GM19328 (cell line): ENCODE results near the gene NODAL.
"Not testable (repeated sequence)": the region's sequence is repeated elsewhere in the genome, so short reads cannot be mapped to it uniquely, and the experiment has no call there.

Source experiments
- ATAC-seq: cut with Tn5 transposase; IDR thresholded peaks from one replicate; pipeline ENCODE4 v1.9.1; 2021; ENCODE audit warnings: mild to moderate bottlenecking, moderate library complexity; ENCODE audit not compliant: unreplicated experiment

Gene NODAL

DNA sequence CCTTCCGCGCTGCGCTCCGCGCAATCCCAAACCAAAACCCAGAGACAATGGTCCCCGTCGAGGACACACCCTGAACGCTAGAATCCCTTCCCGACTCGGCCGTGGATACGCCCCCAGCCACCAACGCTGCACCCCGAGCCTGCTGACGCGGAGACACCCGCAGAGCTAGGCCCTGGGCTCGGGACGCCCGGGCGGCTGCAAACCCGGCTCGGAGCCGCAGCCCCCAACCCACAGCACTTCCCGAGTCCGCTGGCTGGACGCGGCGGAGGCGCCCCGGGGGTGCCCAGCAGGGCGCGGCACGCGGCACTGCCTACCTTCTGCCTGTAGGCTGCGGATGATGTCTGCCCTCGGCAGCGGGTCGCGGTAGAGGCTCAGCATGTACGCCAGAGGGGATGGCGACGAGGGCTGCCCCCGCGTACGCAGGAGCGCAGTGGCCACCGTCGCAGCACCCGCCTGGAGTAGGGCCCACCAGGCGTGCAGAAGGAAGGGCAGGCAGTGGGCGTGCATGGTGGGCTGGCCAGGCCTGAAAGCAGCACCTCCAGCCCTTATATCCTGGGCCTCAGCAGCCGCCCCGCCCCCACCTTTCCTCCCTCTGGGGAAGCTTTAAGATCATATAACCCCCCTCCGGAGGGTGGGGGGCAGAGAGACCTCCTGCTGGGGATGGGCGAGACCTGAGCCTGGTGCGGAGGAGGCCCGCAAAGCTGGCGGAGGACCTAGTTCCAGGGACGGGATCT is at the start of gene NODAL:
TSS of gene NODAL (minus strand) at position 521 of the 734 bp plus-strand sequence. CDS start at position 507, 14 bp downstream.
- ATAC-seq, result no peak

DNA sequence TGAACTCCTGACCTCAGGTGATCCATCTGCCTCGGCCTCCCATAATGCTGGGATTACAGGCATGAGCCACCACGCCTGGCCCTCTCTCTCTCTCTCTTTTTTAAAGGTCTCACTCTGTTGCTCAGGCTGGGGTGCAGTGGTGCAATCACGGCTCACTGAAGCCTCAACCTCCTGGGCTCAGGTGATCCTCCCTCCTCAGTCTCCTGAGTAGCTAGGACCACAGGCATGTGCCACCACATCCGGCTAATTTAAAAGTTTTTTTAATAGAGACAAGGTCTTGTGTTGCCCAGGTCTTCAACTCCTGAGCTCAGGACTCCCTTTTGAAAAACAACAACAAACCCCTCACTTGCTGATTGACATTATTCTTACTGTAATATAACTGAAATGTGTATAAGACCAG is 48.7 kb upstream of the NODAL start:
- no peak for ATAC-seq

DNA sequence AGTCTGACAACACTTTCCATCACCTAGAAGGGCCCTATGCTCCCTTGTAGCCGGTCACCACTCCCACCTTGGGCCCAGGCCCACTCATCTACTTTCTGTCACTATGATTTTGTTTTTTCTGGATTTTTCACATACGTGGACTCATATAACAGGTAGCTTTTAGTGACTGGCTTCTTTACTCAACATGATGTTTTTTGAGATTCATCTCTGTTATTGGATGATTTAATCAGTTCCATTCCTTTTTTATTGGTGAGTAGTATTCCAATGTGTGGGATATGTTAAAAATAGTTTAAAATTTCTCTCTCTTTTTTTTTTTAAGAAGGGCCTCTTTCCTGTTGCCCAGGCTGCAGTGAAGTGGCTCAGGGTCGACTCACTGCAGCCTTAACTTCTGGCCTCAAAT is 46.3 kb upstream of the NODAL start:
- no peak for ATAC-seq

DNA sequence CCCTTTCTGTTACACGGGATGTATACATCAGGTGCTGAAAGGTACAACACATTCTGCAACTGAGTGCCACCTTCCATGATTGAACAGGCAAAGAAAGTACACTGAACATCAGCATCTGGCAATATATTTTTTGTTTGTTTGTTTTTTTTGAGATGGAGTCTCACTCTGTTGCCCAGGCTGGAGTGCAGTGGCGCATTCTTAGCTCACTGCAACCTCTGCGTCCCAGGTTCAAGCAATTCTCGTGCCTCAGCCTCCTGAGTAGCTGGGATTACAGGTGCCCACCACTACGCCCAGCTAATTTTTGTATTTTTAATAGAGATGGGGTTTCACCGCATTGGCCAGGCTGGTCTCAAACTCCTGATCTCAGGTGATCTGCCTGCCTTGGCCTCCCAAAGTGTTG is 42.4 kb upstream of the NODAL start:
- not testable (repeated sequence) for ATAC-seq

DNA sequence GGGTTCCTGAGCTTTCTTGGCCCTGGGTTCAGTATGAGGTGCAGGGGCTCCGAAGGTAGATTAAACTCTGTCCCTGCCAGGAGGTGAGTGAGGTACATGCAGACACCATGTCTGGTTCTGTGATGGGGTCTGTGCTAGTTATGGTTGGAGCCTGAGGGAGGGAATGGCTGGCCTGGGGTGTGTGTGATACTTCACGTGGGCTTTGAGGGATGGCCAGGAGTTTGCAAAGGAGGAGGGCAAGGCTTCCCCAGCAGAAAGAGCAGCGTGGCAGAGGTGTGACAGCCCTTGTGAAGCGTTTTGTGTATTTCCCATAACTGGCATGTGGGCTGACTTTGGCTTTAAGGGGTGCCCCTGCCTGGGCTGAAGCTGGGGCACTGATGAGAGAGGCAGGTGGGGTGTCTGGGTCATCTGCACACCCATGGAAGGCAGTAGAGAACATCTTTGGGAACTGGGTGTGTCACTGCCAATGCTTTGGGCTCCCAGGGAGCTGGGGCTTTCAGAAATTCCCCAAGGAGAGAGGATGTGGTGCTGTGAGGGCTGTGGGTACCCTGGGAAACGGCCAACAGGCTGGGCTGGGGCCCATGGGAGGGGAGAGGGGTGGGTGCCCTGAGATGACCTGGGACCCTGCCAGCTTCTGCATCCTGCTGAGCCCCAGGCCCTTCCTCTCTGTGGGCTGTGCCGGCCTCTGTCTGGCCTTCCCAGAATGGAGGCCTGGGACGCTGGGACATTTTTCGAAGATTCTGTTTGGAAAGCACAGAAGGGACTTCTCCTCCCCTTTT is 41.7 kb upstream of the NODAL start:
- no peak for ATAC-seq

DNA sequence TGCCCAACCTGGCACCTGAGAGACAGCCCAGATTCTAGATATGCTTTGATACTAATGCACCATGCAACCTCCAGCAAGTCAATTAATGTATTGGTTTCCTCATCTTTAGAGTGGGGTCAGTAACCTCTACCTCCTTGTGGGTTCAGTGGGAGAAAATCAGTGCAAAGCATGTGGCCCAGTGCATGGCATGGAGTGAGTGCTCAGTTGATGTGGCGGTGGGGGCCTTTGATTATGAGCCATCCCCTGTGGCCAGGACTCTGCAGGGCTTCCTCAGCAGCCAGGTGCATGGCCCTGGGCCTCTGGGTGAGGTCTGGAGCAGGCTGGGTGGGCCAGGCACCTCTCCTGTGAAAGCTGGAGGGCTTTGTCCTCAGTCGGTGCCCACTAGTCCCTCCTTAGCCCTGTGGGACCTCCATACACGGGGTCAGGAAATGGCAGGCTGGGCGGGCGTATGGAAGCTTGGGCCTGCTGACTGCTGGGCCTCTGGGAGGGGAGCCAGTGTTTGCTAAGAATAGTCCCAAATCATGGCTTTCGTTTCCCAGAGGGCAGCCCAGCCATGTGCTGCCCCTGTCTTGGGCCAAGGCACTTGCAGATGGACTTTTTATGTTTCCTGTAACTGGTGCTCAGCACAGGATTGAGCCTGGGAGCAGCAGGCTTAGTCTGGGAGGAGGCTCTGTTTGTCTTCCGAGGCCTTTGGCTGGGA is 40.5 kb upstream of the NODAL start:
- no peak for ATAC-seq

DNA sequence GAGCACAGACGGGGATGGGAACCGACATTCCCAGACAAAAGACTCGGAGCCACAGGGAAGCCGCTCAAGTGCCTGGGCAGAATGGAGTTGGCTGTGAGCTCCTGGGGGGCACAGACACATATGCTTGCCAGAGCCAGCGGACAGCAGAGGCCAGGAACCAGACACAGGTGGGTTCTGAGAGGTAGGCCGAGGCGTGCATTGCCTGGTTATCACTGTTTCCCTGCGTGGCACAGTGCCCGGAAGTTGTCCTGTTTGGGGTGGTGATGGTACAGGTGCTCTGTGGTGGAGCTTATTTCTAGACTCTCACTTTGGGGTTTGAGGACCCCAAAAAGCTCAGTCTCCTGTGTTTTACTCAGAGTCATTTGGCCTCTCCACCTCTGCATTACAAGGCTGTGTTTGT is 39.6 kb upstream of the NODAL start:
- no peak for ATAC-seq

DNA sequence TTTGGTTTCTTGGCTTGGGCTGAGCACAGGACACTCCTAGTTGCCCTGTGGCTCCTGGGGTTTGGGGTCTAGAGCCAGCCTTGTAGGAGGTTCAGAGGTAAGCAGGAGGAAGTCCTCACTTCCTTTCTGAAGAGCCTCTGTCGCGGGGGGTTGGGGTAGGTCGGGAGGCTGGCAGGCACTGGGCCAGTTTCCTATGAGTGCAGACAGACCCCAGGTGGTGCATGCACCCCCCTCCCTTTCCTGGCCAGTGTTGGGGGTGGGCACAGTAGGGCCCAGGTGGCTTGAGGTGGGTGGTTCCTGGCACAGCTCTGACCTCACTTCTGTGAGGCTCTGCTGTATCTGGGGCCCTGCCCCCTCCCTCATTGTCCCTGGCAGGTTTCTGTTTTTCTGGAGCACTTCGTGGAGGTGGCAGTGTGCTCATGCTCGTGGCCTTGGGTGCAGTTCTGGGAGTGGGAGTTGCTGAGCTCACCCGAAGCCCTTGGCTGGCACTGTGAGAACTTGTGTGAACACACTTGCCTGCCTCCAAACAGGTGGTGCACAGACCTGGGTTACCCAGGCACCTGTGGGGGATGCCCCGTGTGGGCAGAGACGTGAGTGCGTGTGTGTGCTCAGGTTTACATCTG is 38.9 kb upstream of the NODAL start:
- no peak for ATAC-seq

DNA sequence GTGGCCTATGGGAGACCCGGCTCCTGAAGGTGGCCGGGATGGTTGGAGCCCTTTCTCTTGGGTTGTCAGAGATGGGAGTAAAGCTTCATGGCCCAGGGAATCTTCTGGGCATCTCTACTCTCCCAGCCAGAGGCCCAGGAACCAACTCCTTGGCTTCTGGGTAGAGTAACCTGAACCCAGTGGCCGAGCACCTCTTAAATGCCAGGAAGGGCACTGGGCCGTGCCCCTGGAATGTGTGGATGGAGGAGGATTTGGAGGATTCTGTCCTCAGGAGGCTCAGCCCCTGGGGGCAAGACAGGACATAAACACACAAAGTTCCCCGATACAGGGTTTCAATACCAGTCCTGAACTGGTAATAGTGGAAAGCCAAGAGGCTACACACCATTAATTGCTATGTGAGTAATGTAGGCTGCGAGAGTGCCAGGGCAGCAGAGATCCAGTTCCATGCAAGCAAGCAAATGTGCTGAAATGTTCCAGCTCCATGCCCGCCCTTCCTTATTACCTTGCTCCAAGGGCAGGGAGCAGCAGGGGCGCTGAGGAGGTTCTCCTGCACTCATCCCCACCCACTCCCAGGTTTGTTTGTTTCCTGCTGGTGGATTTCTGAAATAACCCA is 38.3 kb upstream of the NODAL start:
- no peak for ATAC-seq

DNA sequence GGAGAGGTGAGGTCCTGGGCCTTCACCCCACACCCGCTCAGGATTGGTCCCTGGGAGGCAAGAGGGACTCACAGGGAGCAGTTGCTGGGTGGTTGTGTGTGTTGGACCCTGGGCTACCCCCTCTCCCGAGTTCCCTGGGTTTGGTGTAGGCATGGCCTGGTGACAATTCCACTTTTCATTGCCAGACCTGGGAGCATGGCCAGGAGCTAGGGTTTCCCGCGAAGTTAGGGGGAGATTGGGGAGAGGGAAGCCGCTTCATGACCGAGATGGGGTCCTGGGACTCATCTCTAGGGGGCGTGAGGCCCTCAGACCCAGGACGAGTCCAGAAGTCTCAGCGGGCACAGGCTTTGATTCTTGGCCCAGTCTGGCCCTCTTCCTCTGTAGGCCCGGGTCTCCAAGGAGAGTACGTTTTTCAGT is 37.7 kb upstream of the NODAL start:
- no peak for ATAC-seq

DNA sequence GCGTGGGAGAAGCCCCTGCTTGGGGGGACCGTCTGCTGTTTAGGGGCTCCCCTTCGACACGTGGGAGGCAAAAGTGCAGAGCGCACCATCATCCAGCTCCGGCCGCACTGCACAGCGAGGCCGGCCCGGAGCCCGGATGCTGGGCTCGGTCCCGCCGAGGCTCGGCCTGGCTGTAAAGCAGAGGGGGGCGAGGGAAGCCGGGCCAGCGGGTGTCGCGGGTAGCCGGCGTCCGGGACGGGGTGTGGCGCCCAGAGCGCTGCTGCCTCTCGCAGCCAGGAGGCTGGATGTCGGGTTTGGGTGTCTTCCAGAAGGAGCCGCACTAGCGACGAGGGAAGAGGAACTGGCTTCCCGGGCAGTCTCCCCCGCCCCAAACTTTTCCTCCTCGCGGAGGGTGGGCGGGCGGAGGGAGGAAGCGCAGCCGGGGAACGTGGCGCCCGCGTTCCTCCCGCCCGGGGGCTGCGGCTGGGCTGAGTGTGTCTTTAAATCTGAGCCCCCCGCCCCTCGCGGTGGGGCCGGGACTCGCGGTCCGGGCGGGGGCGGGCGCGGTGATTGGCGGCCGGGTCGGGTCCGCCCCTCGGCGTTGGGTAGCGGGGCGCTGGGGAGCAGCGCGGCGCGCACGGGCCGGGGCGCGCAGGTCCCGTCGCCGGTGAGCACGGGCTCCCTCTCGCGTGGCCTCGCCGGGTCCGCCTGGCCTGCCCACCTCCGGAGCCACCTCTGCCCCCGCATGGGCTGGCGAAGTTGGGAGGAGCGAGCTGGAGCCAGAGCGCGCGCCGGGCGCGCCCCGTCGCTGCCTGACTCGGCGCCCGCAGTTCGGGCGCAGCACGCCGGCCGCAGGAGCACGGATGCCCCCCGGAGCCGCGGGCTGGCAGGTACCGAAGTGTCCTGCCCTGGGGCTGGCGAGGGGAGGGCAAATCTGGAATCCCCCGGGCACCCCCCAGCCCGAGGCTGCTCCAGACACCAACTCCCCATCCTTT is 37.0 kb upstream of the NODAL start, which contains the start of gene PALD1:
TSS of gene PALD1 (plus strand) at position 577 of the 974 bp plus-strand sequence. CDS start 47,185 bp downstream, outside the sequence.
- no peak for ATAC-seq

DNA sequence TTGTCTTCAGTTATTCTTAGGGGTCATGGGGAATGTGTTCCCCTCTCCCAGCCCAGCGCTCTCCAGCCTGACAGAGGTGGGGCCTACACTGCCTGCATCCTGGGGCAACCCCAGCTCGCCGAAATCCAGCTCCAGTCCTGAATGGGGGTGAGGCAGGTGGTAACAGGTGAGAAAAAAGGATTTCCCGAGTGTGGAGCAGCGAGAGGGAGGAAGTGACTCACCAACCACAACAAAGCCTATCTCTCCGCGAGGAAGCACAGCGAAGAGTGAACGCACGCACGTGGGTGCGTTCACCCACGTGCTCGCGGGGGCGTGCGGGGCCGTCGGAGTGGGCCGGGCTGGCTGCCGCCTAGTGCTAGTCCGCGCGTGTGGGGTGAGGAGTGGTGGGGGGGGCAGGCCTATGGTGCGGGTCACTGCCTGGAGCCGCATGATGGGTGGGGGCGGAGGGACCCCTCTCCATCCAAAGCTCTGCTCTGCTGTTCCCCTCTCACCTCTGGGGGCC is 36.2 kb upstream of the NODAL start:
- no peak for ATAC-seq

DNA sequence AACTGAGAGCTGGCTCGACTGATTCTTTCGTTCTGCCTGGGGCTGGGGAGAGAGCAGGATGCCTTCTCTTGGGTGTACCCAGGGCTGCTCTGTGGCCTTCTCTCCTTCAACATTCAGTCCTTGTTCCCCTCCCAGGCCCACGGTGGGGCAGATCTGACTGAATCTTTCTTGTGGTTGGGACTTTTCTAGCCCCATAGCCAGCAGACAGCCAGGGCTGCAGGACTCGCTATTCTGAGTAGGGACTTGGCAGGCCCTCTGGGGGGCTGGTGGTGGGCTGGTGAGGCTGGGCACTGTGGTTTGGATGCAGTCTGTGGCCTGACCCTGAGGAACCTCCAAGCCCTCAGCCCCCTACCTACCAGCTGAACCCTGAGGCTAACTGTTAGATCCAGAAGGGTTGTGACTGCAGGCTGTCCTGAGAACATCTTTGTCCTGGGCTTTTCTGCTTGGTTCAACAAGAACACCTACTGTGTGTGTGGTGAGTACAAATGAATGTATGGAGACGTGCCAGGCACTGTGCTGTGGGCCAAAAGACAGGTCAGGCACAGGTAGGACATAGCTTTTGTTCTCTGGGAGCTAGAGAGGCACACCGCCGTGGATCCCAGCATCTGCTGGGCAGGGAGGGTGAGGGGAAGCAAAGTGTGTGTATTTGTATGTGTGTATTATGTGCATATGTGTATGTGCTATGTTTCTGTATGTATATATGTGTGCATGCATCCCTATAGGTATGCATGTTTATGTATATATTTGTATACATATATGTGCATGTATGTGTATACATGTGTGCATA is 35.0 kb upstream of the NODAL start:
- no peak for ATAC-seq

DNA sequence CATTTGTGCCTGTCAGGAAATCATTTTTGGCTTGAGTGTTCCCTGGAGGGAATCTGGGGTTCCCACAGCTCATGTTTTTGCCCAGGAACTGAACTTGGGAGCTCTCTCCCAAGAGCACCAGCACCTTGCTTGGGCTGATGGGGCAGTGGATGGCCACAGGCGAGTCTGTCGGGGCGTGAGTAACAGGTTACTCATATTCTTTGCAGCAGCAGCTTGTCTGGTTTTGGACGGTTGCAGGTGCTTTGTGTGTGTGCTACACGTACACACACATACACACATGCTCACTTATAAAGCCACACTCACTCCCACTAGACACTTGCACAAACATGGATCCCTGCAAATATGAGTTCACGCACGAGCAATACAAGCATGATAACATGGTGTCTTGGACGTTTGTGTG is 34.2 kb upstream of the NODAL start:
- ATAC-seq, result no peak

DNA sequence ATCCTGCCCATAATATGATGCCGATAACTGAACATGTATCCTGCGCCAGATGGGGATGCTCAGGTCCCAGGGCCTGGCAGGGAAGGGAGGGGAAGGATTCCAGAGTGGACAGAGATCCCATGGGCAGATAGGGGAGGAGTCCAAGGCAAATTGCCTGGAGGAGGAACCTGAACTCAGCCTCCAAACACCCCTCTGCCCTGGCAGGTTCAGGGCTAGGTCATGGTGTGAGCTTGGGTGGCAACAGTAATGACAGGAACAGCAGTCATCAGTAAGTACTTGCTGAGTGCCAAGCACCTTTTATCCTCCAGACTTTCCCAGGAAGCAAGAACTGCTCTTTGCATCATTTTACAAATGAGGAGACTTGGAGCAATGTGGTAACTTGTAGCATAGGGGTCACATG is 33.3 kb upstream of the NODAL start:
- no peak for ATAC-seq

DNA sequence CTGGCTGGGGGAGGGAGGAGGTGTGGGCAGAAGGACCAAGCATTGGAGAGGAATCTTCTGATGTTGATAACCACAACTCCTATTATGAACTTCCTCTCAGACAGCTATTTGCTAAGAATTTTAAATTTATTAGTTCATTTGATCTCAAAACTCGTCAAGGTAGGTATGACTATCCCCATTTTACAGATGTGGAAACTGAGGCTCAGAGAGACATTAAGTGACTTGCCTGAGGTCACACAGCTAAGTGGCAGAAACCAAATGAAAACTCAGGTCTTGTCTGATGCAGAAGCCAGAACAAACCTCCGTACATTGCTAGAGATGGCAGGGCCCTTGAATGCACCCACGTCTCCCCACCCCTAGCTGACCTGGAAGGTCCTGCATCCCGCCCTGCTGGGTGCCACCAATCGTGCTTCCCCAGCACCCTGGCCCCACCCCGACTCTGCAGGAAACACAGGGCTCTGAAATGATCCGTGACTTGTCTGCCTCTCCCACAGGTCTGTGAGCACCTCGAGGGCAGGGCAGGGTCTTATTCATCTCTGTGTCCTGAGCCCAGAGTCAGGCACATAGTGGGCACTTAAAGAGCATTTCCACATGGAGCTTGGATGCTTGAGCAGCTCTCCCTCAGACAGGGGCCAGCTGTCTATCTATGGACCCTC is 31.4 kb upstream of the NODAL start:
- ATAC-seq, result no peak

DNA sequence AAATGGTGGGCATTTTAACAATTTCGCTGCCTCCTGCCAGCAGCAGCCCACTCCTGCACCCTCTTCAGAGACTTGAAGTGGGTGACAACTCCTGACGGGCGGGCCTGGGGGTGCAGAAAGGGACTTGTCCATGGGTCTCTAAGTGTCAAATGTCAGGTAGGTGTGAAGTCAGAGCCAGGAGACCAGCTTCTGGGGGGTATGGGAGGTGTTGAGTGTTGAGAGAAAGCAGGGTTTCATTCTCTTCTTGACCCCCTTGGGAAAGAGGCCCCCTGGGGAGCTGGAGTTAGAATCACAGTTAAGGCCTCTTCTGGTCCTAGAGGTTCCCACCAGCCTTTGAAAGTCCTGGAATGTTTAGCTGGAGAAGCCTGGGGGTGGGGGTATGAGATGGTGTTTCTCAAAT is 25.5 kb upstream of the NODAL start:
- no peak for ATAC-seq

DNA sequence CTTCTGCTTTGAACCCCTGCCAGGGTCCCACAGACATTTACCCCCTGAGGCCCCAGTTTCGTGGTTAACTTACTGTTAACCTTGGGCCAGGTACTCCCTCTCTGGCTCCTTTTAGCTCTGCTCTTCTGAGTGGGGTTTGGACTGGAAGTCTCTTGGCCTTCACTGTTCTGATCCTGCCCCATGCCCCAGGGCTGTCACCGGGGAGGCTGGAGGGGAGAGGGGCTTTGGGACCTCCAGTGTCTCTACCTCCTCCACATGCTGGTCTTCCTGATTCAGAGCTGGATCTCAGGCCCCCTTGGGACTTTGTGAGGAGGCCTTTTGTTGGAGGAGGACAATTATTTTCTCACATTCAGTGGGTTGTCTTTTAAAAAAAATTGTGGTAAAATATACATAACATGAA is 24.4 kb upstream of the NODAL start:
- no peak for ATAC-seq
